HAP-1 (cell line): ENCODE results near the gene CLCN5.

Experiments used
- DNase-seq, 2 experiments: peaks; one replicate each; pipeline ENCODE4 v3.0.0-alpha.2; 2016 to 2020; ENCODE audit warnings: low spot score in 2 of 2
- H3K27me3 ChIP-seq: fragments of 250-450 bp; sonication (Bioruptor Pico); 2 replicates; pipeline ENCODE4 v1.5.1; 2020; ENCODE audit warnings: low read depth, mild to moderate bottlenecking, moderate library complexity
- H3K36me3 ChIP-seq: fragments of 250-450 bp; sonication (Bioruptor Pico); replicated peaks from 2 replicates; pipeline ENCODE4 v1.5.1; 2020; ENCODE audit warnings: mild to moderate bottlenecking
- H3K4me1 ChIP-seq: fragments of 250-450 bp; sonication (Bioruptor Pico); 2 replicates; pipeline ENCODE4 v1.5.1; 2020; ENCODE audit warnings: mild to moderate bottlenecking
- H3K4me3 ChIP-seq: fragments of 250-450 bp; sonication (Bioruptor Pico); 2 replicates; pipeline ENCODE4 v1.5.1; 2020; ENCODE audit warnings: mild to moderate bottlenecking, moderate library complexity
- H3K9me3 ChIP-seq: fragments of 250-450 bp; sonication (Bioruptor Pico); 2 replicates; pipeline ENCODE4 v1.5.1; 2020; ENCODE audit warnings: mild to moderate bottlenecking, moderate library complexity
- in situ Hi-C: fragments of 300-500 bp; cut with MboI; formaldehyde crosslinking; loops from 3 replicates; pipeline ENCODE4 v1.14.3; 2020; ENCODE audit warnings: low sequenced_read_pairs, inconsistent platforms, mixed read lengths

The CLCN5 gene

DNA sequence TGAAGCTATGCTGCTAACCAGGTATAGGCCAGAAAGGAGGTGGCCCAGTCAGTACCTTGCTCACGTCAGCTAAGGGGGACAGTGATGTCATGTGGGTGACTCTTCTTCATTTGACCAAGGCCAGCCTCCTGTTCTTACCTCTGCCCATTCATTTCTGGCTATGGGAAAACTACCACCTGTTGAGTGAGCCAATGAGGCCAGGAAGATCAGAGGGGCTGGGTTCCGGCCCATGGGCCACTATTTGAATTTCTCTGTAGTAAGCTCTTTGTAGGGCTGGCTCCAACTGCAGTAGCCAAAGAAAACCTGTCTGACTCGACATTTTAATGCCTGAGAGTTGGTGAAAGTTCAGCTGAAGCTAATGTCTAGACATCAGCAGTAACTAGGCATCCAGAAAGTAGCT is 175.8 kb downstream of the CLCN5 start:
- H3K36me3 ChIP-seq, result no peaks in the 10 kb centered on the region
- H3K27me3 ChIP-seq, result no peaks in the 10 kb centered on the region
- H3K4me3 ChIP-seq, result no peak overlapping the region
- in situ Hi-C loops, result no loop called here
- no peaks in the 10 kb centered on the region for H3K9me3 ChIP-seq
- DNase-seq, result no peak
- no peaks in the 10 kb centered on the region for H3K4me1 ChIP-seq

DNA sequence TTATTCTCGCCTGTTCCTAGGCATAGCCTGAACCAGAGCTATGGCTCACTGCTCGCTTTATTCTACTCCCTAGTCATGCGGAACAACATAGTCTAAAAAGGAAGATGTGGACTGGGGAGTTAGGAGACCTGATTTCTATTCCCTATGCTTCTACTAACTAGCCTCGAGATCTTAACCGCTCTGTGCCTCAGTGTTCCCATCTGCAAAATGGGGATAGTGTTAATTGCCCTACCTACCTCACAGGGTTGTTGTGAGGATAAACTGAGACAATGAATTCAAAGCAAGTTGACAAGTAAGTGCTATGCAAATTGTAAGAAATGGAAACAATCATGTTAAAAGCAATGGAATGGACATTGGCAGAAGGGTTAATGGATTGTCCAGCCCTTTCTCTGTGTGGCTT is 176.4 kb downstream of the CLCN5 start:
- Histone ChIP-seq H3K4me1 (no peaks in the 10 kb centered on the region), H3K36me3 (no peaks in the 10 kb centered on the region), H3K4me3 (no peak overlapping the region), H3K9me3 (no peaks in the 10 kb centered on the region), H3K27me3 (no peaks in the 10 kb centered on the region)
- no peak for DNase-seq
- in situ Hi-C loops, result no loop called here

DNA sequence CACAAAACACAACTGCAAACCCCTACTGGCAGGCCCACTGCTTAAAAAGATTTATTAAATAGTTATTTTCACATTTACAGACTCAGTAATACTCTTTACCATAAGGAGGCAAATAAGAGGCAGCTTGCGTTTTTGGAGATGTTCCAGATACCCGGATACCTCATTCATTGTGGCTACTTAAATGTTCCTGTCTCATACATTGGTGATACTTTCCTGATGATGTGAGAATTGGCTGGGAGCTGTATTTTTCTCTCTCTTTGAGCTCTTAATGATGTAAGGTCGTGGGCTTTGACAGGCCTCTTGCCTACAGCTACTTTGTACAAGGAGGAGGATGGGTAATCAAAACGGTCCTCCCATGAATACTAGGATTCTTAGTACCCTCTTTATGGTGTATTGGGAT is 176.9 kb downstream of the CLCN5 start:
- Histone ChIP-seq H3K9me3 (no peaks in the 10 kb centered on the region), H3K36me3 (no peaks in the 10 kb centered on the region), H3K4me3 (no peak overlapping the region), H3K27me3 (no peaks in the 10 kb centered on the region), H3K4me1 (no peaks in the 10 kb centered on the region)
- no peak for DNase-seq
- in situ Hi-C loops, result no loop called here

DNA sequence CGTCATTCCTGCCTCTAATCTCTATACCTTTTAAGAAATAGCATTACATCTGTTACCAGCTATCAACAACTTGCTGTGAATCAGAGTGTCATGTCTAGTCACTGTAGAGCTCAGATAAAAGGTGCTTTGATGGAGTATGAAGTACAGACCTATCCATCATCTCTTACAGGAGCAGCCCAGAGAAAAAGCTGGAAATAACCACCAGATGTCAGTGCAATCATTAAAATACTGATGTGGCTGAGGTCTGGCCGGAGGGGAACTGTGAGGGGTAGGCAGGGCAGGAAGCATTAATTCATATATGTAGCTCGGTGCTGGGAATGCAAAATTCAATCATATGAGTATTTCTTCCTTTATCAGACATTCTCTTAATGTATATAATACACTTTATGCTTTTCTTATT is 177.8 kb downstream of the CLCN5 start:
- no peaks in the 10 kb centered on the region for H3K36me3 ChIP-seq
- no peak overlapping the region for H3K4me3 ChIP-seq
- H3K4me1 ChIP-seq, result no peaks in the 10 kb centered on the region
- no peaks in the 10 kb centered on the region for H3K27me3 ChIP-seq
- no peaks in the 10 kb centered on the region for H3K9me3 ChIP-seq
- DNase-seq, result peak in 1 of 2 experiments; percentile 20
- in situ Hi-C loops, result no loop called here

DNA sequence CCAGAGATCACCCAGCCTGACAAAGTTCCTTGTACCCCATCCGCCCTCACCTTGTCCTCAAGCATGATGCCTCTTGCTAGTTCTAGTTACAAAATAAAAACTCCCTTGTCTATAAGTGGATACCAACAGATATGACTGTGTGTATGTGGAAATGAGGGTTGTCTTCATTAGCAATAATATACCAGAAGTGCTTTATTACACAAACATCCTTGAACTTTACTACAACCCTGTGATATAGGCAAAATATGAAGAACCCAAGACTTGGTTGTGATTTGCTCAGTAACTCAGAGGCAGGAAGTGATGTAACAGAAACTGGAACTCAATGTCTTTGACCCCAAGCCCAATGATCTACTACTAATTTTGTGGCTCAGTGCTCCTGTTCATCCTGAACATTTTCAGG is 180.8 kb downstream of the CLCN5 start:
- in situ Hi-C loops, result no loop called here
- no peak overlapping the region for H3K4me3 ChIP-seq
- H3K9me3 ChIP-seq, result no peaks in the 10 kb centered on the region
- no peak for DNase-seq
- no peaks in the 10 kb centered on the region for H3K27me3 ChIP-seq
- peaks cover 4% of the 10 kb centered on the region; the same call in 1 of the 2 replicates for H3K4me1 ChIP-seq
- no peaks in the 10 kb centered on the region for H3K36me3 ChIP-seq

DNA sequence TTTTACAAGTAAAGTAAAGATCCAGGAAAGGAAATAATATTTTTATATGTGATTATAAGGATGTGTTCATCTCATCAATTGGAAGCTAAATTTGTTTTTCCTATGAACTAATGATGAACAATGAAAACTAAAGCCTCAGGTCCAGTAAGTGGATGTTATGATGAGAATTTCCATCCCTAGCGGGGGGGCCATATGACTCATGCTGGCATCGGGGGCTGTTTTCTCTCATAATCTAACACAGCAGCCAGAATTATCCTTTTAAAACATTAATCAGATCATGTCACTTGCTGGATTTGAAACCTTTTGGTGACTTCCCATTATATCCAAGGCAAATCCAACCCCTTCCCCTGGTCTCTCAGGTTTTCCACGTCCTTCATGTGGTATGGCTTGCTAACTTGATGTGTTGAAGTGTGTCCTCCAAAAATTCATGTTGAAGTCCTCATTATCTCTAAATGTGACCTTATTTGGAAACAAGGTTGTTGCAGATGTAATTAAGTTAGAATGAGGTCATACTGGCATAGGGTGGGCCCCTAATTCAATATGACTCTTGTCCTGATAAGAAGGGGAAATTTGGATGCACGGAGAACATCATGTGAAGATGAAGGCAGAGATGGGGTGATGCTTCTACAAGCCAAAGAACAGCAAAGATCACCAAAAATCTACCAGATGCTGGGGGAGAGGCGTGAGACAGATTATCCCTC is 181.6 kb downstream of the CLCN5 start:
- Histone ChIP-seq H3K4me3 (no peak overlapping the region), H3K36me3 (no peaks in the 10 kb centered on the region), H3K27me3 (no peaks in the 10 kb centered on the region), H3K9me3 (no peaks in the 10 kb centered on the region), H3K4me1 (peaks cover 10% of the 10 kb centered on the region)
- in situ Hi-C loops, result no loop called here
- DNase-seq, result no peak

DNA sequence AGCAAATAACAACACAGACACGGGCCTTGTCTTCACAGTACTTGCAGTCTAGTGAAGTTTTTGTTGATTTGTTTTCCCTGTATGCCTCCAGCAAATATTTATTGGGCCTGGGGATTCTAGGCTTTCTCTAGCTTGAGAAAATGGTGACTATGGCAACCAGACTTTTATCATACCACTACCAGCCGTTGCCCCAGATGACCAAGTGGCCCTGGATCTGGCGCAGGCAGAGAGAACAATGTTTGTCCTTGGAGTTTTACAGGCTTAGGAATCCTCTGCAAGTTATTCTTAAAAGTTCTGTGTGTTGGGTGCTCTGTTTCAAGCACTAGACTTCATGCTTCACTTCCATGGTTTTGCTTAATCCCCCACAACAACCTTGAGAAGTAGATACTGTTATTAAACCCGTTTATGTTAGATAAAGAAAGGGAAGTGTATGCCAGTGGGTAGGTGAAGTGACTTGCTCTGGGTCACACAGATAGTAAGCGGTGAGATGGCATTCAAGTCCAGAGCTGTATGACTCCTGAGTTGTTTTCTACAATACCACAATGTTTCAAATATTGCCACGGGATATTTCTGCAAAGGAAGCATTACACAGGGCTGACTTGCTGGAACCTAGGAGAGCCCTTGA is 183.8 kb downstream of the CLCN5 start:
- H3K27me3 ChIP-seq, result no peaks in the 10 kb centered on the region
- in situ Hi-C loops, result no loop called here
- no peaks in the 10 kb centered on the region for H3K9me3 ChIP-seq
- H3K4me1 ChIP-seq, result peaks cover 10% of the 10 kb centered on the region
- no peaks in the 10 kb centered on the region for H3K36me3 ChIP-seq
- H3K4me3 ChIP-seq, result no peak overlapping the region
- no peak for DNase-seq

DNA sequence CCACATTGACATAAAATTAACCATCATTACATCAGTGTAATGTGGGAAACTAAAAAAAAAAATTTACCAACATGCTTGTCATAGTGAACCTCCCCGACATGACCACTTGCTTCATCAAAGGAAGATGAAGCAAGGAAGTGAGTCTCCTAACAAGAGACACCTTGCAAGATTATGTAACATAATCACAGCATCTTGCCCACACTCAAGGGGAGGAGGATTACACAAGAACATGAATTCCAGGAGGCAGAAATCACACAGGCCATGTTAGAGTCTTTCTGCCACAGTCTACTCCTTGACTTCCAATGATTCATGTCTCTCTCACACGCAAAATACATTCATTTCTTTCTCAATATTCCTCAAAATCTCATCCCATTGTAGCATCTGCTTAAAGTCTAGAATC is 185.1 kb downstream of the CLCN5 start:
- Histone ChIP-seq H3K4me1 (peaks cover 10% of the 10 kb centered on the region), H3K9me3 (no peaks in the 10 kb centered on the region), H3K4me3 (no peak overlapping the region), H3K27me3 (no peaks in the 10 kb centered on the region), H3K36me3 (no peaks in the 10 kb centered on the region)
- no peak for DNase-seq
- in situ Hi-C loops, result no loop called here

DNA sequence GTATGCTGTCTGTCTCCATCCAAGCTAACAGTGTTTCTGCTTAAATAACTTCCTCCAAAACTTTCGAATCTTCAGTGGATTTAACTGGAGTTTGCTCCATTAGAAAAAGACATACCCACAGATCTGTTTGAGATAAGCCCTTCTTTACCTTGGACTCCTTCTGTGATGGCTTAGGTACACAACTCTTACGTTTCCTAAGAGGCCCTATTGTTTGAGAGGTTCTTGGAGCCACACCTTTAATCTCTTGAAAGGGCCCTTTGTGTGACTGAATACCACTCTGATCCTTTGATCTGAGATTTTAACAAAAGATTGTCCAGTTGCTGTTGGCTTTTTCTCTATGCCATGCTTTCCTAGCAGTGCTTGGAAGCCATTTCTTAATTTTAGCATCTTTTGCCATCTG is 185.9 kb downstream of the CLCN5 start:
- Histone ChIP-seq H3K27me3 (no peaks in the 10 kb centered on the region), H3K36me3 (no peaks in the 10 kb centered on the region), H3K9me3 (no peaks in the 10 kb centered on the region), H3K4me3 (no peak overlapping the region), H3K4me1 (peaks cover 10% of the 10 kb centered on the region)
- in situ Hi-C loops, result no loop called here
- peak; percentile 19 to 52 for DNase-seq

DNA sequence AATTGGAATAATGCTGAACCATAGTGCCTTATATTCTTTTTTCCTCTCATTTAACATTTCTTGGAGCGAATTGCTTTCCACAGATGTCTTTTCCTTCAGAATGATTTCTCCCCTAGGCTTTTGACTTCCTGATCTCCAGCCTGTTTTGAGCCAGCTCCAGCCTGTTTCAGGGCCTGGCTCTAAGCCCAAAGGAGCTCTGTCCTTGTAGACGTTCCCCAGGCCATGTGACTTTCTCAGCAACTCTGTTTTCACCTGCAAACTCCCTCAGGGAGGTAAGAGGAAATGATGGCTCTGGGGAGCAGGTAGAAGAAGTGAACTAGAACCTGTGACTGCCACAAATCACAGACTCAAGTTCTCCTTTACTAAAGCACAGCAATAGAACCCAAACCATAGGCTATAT is 189.3 kb downstream of the CLCN5 start:
- Histone ChIP-seq H3K27me3 (no peaks in the 10 kb centered on the region), H3K9me3 (no peaks in the 10 kb centered on the region), H3K36me3 (no peaks in the 10 kb centered on the region), H3K4me3 (no peak overlapping the region), H3K4me1 (peaks cover 10% of the 10 kb centered on the region)
- DNase-seq, result no peak
- in situ Hi-C loops, result no loop called here

DNA sequence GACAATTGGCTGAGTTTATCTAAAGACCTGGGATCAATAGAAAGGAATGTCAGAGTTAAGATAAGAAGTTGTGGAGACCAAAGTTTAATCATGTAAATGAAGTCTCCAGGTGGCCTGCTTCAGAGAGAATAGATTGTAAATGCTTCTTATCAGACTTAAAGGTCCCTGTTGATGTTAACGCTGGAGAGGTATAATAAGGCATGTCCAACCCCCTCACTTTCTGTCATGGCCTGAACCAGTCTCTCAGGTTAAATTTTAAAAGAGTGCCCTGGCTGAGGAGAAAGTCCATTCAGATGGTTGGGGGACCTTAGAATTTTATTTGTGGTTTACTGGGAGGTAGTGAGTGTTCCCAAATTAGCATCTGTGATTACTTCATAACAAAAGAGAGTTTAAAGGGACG is 191.7 kb downstream of the CLCN5 start:
- no peaks in the 10 kb centered on the region for H3K27me3 ChIP-seq
- no peak for DNase-seq
- no peaks in the 10 kb centered on the region for H3K36me3 ChIP-seq
- in situ Hi-C loops, result no loop called here
- no peaks in the 10 kb centered on the region for H3K9me3 ChIP-seq
- no peaks in the 10 kb centered on the region for H3K4me1 ChIP-seq
- no peak overlapping the region for H3K4me3 ChIP-seq

DNA sequence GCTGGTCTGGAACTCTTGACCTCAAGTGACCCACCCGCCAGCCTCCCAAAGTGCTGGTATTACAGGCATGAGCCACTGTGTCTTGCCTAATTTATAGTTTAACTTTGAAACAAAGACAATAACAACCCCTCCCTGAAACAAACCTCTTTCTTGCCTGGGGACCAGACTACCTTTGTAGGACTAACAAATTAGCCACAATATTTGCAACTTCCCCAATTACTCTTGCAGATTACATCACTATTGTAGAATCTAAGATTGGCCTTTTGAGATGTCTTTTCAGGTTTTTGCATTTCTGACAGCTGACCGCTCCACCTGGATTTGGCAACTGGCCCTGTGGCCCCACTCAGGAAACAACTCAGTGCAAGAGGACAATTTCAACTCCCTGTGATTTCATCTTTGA is 193.6 kb downstream of the CLCN5 start:
- in situ Hi-C loops, result no loop called here
- no peaks in the 10 kb centered on the region for H3K4me1 ChIP-seq
- no peaks in the 10 kb centered on the region for H3K9me3 ChIP-seq
- no peaks in the 10 kb centered on the region for H3K27me3 ChIP-seq
- DNase-seq, result no peak
- H3K4me3 ChIP-seq, result no peak overlapping the region
- H3K36me3 ChIP-seq, result no peaks in the 10 kb centered on the region

DNA sequence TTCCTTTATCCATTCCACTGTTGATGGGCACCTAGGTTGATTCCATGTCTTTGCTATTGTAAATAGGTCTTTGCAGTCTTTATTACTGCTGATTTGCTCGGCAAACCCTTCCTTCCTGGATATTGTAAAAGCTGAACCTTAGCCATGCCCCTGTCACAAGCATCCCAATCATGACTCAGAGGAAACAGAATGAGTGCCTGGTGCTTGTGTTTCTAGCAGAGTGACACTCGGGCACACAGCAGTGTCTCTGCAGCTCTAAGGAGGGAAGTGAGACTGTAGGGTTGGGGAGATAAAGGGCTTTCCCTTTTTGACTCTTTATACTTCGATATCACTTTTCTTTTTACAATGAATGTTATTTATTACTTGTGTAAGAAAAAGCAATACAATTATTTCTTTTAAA is 195.1 kb downstream of the CLCN5 start:
- Histone ChIP-seq H3K9me3 (no peaks in the 10 kb centered on the region), H3K4me3 (no peak overlapping the region), H3K4me1 (no peaks in the 10 kb centered on the region), H3K36me3 (no peaks in the 10 kb centered on the region), H3K27me3 (no peaks in the 10 kb centered on the region)
- in situ Hi-C loops, result no loop called here
- DNase-seq, result no peak

DNA sequence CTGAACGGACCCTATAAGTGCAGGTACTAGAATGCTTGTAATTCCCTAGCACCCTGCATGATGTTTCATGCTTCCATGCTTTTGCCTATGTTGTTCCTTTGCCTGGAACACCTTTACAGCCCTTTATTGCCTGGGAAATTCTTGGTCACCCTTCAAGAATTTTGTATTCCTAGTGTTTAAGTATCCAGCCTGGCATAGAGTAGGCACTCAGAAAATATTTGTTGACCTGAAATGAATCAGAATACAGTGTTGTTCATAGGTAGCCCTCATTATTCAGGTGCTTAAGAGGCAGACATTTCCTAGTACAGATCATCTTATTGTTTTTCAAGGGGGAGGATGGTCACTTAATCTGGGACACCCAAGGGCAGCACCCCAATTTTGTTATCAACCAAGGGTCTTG is 203.1 kb downstream of the CLCN5 start:
- Histone ChIP-seq H3K9me3 (no peaks in the 10 kb centered on the region), H3K27me3 (no peaks in the 10 kb centered on the region), H3K4me3 (no peak overlapping the region), H3K4me1 (no peaks in the 10 kb centered on the region), H3K36me3 (no peaks in the 10 kb centered on the region)
- in situ Hi-C loops, result no loop called here
- no peak for DNase-seq

DNA sequence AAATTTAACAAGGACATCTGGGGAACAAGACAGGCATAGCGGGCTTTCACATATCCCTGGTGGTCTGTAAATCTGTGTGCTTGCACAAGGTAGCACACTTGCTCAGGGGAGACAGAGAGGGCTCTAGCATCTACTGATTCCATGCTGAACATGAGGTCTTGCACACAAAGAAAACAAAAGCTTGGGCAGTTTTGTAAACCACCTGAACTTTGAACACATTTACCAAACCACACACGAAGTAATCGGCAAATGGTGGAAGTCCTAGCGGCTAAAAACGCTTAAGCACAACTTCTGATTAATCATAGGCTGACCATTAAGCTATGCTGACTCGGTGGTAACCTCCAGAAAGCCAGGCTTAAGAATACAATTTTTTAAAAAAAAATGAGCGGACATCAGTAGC is 225.6 kb downstream of the CLCN5 start:
- Histone ChIP-seq H3K4me1 (no peaks in the 10 kb centered on the region), H3K27me3 (no peaks in the 10 kb centered on the region), H3K4me3 (no peak overlapping the region), H3K9me3 (no peaks in the 10 kb centered on the region), H3K36me3 (no peaks in the 10 kb centered on the region)
- in situ Hi-C loops, result no loop called here
- no peak for DNase-seq
